MM.1S (cell line): ENCODE measurements around the gene SEC31B.

ENCODE experiments used
- DNase-seq: peaks from one replicate; pipeline ENCODE4 v3.0.0-alpha.2; 2015
- H2AFZ ChIP-seq: fragments of 300-600 bp; sonication (generic); 2 replicates; pipeline ENCODE4 v1.6.0; 2016; ENCODE audit warnings: antibody characterized with exemption, low read length
- H3F3A ChIP-seq: fragments of 300-600 bp; sonication (generic); 2 replicates; pipeline ENCODE4 v1.6.1; 2016; ENCODE audit warnings: mild to moderate bottlenecking, antibody characterized with exemption, low read length, moderate library complexity, mixed read lengths; ENCODE audit not compliant: insufficient read depth
- H3K27ac ChIP-seq: fragments of 300-600 bp; sonication (generic); 2 replicates; pipeline ENCODE4 v1.5.1; 2016; ENCODE audit warnings: mild to moderate bottlenecking, low read length
- H3K27me3 ChIP-seq: fragments of 300-600 bp; sonication (generic); replicated peaks from 2 replicates; pipeline ENCODE4 v1.6.0; 2016; ENCODE audit warnings: low read length; ENCODE audit not compliant: insufficient read depth
- H3K36me3 ChIP-seq: fragments of 300-600 bp; sonication (generic); replicated peaks from 2 replicates; pipeline ENCODE4 v1.6.1; 2016; ENCODE audit warnings: mild to moderate bottlenecking, low read length, mixed read lengths; ENCODE audit not compliant: insufficient read depth
- H3K4me1 ChIP-seq: fragments of 300-600 bp; sonication (generic); 2 replicates; pipeline ENCODE4 v1.6.1; 2016; ENCODE audit warnings: low read length, mixed read lengths
- H3K4me2 ChIP-seq: fragments of 300-600 bp; sonication (generic); 2 replicates; pipeline ENCODE4 v1.6.0; 2016; ENCODE audit warnings: low read depth, low read length
- H3K4me3 ChIP-seq: fragments of 300-600 bp; sonication (generic); 2 replicates; pipeline ENCODE4 v1.5.1; 2016; ENCODE audit warnings: low read length, mixed read lengths
- H3K79me2 ChIP-seq: fragments of 300-600 bp; sonication (generic); 2 replicates; pipeline ENCODE4 v1.6.1; 2016; ENCODE audit warnings: mixed run types, low read length, mixed read lengths
- H3K9ac ChIP-seq: fragments of 300-600 bp; sonication (generic); 2 replicates; pipeline ENCODE4 v1.6.1; 2016; ENCODE audit warnings: low read length, mixed read lengths
- H3K9me2 ChIP-seq: fragments of 300-600 bp; sonication (generic); replicated peaks from 2 replicates; pipeline ENCODE4 v1.6.1; 2016; ENCODE audit warnings: mild to moderate bottlenecking, low read length, mixed read lengths; ENCODE audit not compliant: insufficient read depth
- H3K9me3 ChIP-seq: fragments of 300-600 bp; sonication (generic); replicated peaks from 2 replicates; pipeline ENCODE4 v1.6.1; 2016; ENCODE audit warnings: mild to moderate bottlenecking, low read length, mixed read lengths; ENCODE audit not compliant: insufficient read depth
- H4K20me1 ChIP-seq: fragments of 300-600 bp; sonication (generic); 2 replicates; pipeline ENCODE4 v1.6.1; 2016; ENCODE audit warnings: mild to moderate bottlenecking, low read length, moderate library complexity, mixed read lengths; ENCODE audit not compliant: insufficient read depth
- EZH2 ChIP-seq: fragments of 300-600 bp; sonication (generic); optimal IDR thresholded peaks from 2 replicates; pipeline ENCODE3; 2017; ENCODE audit warnings: low read depth, mild to moderate bottlenecking, antibody characterized with exemption, low read length, mixed read lengths
- EZH2phosphoT487 ChIP-seq: fragments of 300-600 bp; sonication (generic); IDR thresholded peaks from 2 replicates; pipeline ENCODE4 v1.6.1; 2018; ENCODE audit warnings: antibody characterized with exemption, low read length
- TF ChIP-seq, protein P1 (sequence below): fragments of 300-600 bp; sonication (generic); IDR thresholded peaks from 2 replicates; pipeline ENCODE4 v1.5.1; 2016; ENCODE audit warnings: antibody characterized with exemption, low read length, mixed read lengths

SEC31B gene

DNA sequence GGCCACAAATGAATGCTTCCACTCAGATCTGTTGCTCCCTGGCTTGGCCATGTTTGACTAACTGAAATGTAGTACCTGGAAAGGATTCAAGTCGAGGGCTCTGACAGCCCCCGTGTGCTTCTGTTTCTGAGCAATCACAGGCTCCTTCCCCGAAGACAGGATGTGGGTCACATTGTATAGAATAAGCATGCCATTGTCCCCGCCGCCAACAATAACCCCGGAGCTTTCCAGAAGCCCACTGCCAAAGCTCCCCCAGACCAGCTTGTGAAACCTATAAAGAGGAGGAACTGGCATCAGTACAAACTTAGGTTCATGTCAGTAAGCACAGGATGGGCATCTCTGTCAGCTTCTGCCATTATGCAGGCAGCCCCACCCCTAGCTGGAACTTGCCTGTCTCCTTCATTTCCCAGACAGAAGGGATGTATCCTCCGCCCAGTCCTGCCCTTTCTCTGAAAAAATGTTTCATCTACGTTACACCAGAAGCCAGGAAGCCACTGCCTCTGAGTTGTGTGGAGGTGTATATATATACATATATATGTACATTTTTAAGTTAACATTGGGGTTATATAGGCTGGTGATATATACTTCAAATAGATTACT, 10.3 kb downstream of the SEC31B start:
- no peaks in the 10 kb centered on the region for H3K36me3 ChIP-seq

DNA sequence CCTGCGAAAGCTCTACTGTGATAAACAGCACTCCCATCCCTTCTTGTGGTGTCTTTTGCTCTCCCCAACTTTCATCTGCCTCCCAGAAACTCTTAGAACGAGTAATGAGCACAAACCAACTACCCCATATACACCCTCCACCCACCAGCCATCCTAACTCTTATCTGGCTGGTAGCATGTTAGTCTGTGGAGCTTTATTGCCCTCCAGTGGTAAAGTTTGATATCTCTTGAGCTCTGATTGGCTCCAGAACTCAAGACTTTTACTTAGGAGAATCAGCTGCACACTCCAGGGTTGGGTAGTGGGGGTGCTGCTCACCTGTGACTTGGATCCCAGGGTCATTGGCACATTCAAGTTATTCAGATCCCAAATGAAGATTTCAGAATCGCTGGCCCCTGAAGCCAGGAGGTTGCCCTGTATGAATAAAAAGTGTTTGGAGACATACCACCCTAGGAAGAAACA, 10.9 kb downstream of the SEC31B start:
- Histone ChIP-seq H4K20me1 (no peaks in the 10 kb centered on the region), H3K36me3 (no peaks in the 10 kb centered on the region), H3K27me3 (peaks cover 16% of the 10 kb centered on the region; the same call in 1 of the 2 replicates), H3K4me1 (peaks cover 25% of the 10 kb centered on the region), H3K27ac (no peak overlapping the region), H3K9me3 (no peaks in the 10 kb centered on the region), H3K4me2 (no peak overlapping the region), H3K9ac (no peak overlapping the region), H3K9me2 (no peaks in the 10 kb centered on the region), H2AFZ (no peak overlapping the region), H3K79me2 (no peaks in the 10 kb centered on the region), H3K4me3 (no peak overlapping the region), H3F3A (peaks cover 13% of the 10 kb centered on the region)
- TF ChIP-seq EZH2 (no peak), EZH2phosphoT487 (no peak)
- TF ChIP-seq, protein P1, sequence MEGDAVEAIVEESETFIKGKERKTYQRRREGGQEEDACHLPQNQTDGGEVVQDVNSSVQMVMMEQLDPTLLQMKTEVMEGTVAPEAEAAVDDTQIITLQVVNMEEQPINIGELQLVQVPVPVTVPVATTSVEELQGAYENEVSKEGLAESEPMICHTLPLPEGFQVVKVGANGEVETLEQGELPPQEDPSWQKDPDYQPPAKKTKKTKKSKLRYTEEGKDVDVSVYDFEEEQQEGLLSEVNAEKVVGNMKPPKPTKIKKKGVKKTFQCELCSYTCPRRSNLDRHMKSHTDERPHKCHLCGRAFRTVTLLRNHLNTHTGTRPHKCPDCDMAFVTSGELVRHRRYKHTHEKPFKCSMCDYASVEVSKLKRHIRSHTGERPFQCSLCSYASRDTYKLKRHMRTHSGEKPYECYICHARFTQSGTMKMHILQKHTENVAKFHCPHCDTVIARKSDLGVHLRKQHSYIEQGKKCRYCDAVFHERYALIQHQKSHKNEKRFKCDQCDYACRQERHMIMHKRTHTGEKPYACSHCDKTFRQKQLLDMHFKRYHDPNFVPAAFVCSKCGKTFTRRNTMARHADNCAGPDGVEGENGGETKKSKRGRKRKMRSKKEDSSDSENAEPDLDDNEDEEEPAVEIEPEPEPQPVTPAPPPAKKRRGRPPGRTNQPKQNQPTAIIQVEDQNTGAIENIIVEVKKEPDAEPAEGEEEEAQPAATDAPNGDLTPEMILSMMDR = peak; percentile 74
- peak; percentile 64 for DNase-seq

More for the DNA sequence above, 10.3 kb downstream of the SEC31B start:
- H2AFZ ChIP-seq = no peak overlapping the region
- H3K79me2 ChIP-seq = no peaks in the 10 kb centered on the region
- H3K27ac ChIP-seq = no peak overlapping the region
- H3K9me2 ChIP-seq = no peaks in the 10 kb centered on the region
- DNase-seq = no peak
- H3K9me3 ChIP-seq = no peaks in the 10 kb centered on the region
- TF ChIP-seq, protein P1 = no peak
- TF ChIP-seq EZH2phosphoT487 (no peak), EZH2 (no peak)
- no peaks in the 10 kb centered on the region for H4K20me1 ChIP-seq
- H3K4me3 ChIP-seq = no peak overlapping the region
- peaks cover 25% of the 10 kb centered on the region for H3K4me1 ChIP-seq
- no peak overlapping the region for H3K9ac ChIP-seq
- peaks cover 13% of the 10 kb centered on the region for H3F3A ChIP-seq
- peaks cover 16% of the 10 kb centered on the region; the same call in 1 of the 2 replicates for H3K27me3 ChIP-seq
- H3K4me2 ChIP-seq = no peak overlapping the region

GRCh38 chr10:100508266-100508665, 11.4 kb downstream of the SEC31B start:
- Histone ChIP-seq H3K36me3 (no peaks in the 10 kb centered on the region), H3K4me2 (no peak overlapping the region)

More at GRCh38 chr10:100508266-100508665, 11.4 kb downstream of the SEC31B start:
- no peak overlapping the region for H3K9ac ChIP-seq
- H4K20me1 ChIP-seq = no peaks in the 10 kb centered on the region
- TF ChIP-seq, protein P1 = no peak
- TF ChIP-seq EZH2 = no peak
- no peak for TF ChIP-seq EZH2phosphoT487
- H3F3A ChIP-seq = peaks cover 13% of the 10 kb centered on the region
- H3K4me3 ChIP-seq = no peak overlapping the region
- no peak overlapping the region for H2AFZ ChIP-seq
- peaks cover 16% of the 10 kb centered on the region; the same call in 1 of the 2 replicates for H3K27me3 ChIP-seq
- H3K9me2 ChIP-seq = no peaks in the 10 kb centered on the region
- H3K27ac ChIP-seq = no peak overlapping the region
- DNase-seq = no peak
- peaks cover 25% of the 10 kb centered on the region for H3K4me1 ChIP-seq
- no peaks in the 10 kb centered on the region for H3K79me2 ChIP-seq
- no peaks in the 10 kb centered on the region for H3K9me3 ChIP-seq
